Thyroid gland (tissue), 4 donors: ENCODE data around the gene DLGAP1.

Experiments used
- CTCF ChIP-seq, 6 experiments: fragments of 200-600 bp in 3 of 6; fragments of 450-650 bp in 3 of 6; sonication (generic) in 3 of 6; IDR thresholded peaks; one replicate each; pipeline ENCODE4 v1.5.1; 2016 to 2019; ENCODE audit warnings: antibody characterized with exemption in 6 of 6, mild to moderate bottlenecking in 2 of 6, inconsistent platforms in 1 of 6, moderate library complexity in 1 of 6
- POLR2A ChIP-seq, 2 donors: fragments of 450-650 bp; IDR thresholded peaks; one replicate each; pipeline ENCODE4 v1.6.1; 2017; ENCODE audit warnings: antibody characterized with exemption in 2 of 2, mild to moderate bottlenecking in 2 of 2, moderate library complexity in 1 of 2

- no peak for TF ChIP-seq CTCF (IDR thresholded peaks at IDR 0.05)
- TF ChIP-seq POLR2A (IDR thresholded peaks at IDR 0.05), result no peak
These were observed 615.5 kb downstream of the DLGAP1 start for GRCh38 chr18:3839581-3839981.
